SK-N-SH (cell line): ENCODE measurements around the gene ATP11C. TPM values are rescaled to one million over a fixed set of nuclear protein-coding genes. Genes with fewer than 3 reads are reported as not detected.

Source experiments
- CTCF ChIA-PET: fragments of 300-600, 350-600 bp; formaldehyde crosslinking; extraction: SDS; loops from one replicate; lab custom pipeline; 2021; lab: Yijun Ruan, JAX
- POLR2A ChIA-PET: fragments of 350-600 bp; sonication (Branson Sonifier 250); formaldehyde crosslinking; extraction: SDS; loops from one replicate; lab custom pipeline; 2020; ENCODE audit warnings: antibody characterized with exemption, inconsistent platforms; lab: Yijun Ruan, JAX
- DNase-seq: peaks from one replicate; pipeline ENCODE4 v3.0.0; 2012
- H2AFZ ChIP-seq: fragments of 200-600 bp; sonication (generic); 2 replicates; pipeline ENCODE4 v1.8.1; 2016; ENCODE audit warnings: antibody characterized with exemption, mild to moderate bottlenecking, low read depth
- H3F3A ChIP-seq: fragments of 200-600 bp; sonication (generic); replicated peaks from 2 replicates; pipeline ENCODE3; 2016; ENCODE audit warnings: antibody characterized with exemption, mild to moderate bottlenecking; ENCODE audit not compliant: insufficient read depth
- H3K27ac ChIP-seq, 2 experiments: fragments of 200-500 bp in 1 of 2; fragments of 200-600 bp in 1 of 2; sonication (Bioruptor generic) in 1 of 2; sonication (generic), shearing (Covaris generic) in 1 of 2; 2 replicates each; pipeline versions ENCODE4 v1.5.1 to v1.6.1; 2014 to 2016; ENCODE audit warnings: low read depth in 2 of 2, inconsistent platforms in 1 of 2, low read length in 1 of 2, mild to moderate bottlenecking in 1 of 2, mixed read lengths in 1 of 2
- H3K27me3 ChIP-seq: fragments of 200-600 bp; sonication (generic), shearing (Covaris generic); 2 replicates; pipeline ENCODE4 v1.6.1; 2016; ENCODE audit warnings: mixed run types; ENCODE audit not compliant: insufficient read depth
- H3K36me3 ChIP-seq, 2 experiments: fragments of 200-500 bp in 1 of 2; fragments of 200-600 bp in 1 of 2; sonication (Bioruptor generic) in 1 of 2; sonication (generic) in 1 of 2; replicated peaks in 1 of 2; 2 replicates each; pipeline versions ENCODE3 to v1.5.1; 2014 to 2016; ENCODE audit warnings: low read length in 1 of 2, mild to moderate bottlenecking in 1 of 2; ENCODE audit not compliant: insufficient read depth in 2 of 2, control insufficient read depth in 1 of 2
- H3K4me1 ChIP-seq, 2 experiments: fragments of 200-500 bp in 1 of 2; fragments of 200-600 bp in 1 of 2; sonication (Bioruptor generic) in 1 of 2; sonication (generic), shearing (Covaris generic) in 1 of 2; 2 replicates each; pipeline versions ENCODE4 v1.5.1 to v1.6.1; 2014 to 2016; ENCODE audit warnings: low read depth in 1 of 2, low read length in 1 of 2, mixed run types in 1 of 2; ENCODE audit not compliant: insufficient read depth in 2 of 2, control insufficient read depth in 1 of 2
- H3K4me2 ChIP-seq: fragments of 200-600 bp; sonication (generic), shearing (Covaris generic); 2 replicates; pipeline ENCODE4 v1.6.1; 2017; ENCODE audit warnings: mixed run types
- H3K4me3 ChIP-seq, 2 experiments: fragments of 200-500 bp in 1 of 2; fragments of 200-600 bp in 1 of 2; sonication (Bioruptor generic) in 1 of 2; sonication (generic), shearing (Covaris generic) in 1 of 2; 2 replicates each; pipeline versions ENCODE4 v1.5.1 to v1.8.1; 2014 to 2016; ENCODE audit warnings: low read depth in 2 of 2, inconsistent platforms in 1 of 2, low read length in 1 of 2, mild to moderate bottlenecking in 1 of 2, mixed read lengths in 1 of 2, moderate library complexity in 1 of 2
- H3K79me2 ChIP-seq: fragments of 200-600 bp; sonication (generic); 2 replicates; pipeline ENCODE4 v1.8.1; 2017; ENCODE audit warnings: mild to moderate bottlenecking; ENCODE audit not compliant: insufficient read depth
- H3K9ac ChIP-seq: fragments of 200-600 bp; sonication (generic); 2 replicates; pipeline ENCODE4 v1.6.1; 2017; ENCODE audit warnings: mixed run types
- H3K9me2 ChIP-seq: fragments of 200-600 bp; sonication (generic); 2 replicates; pipeline ENCODE4 v1.6.1; 2017; ENCODE audit warnings: mixed run types
- H3K9me3 ChIP-seq: fragments of 200-600 bp; sonication (generic); 2 replicates; pipeline ENCODE4 v1.6.1; 2017; ENCODE audit warnings: mixed run types, mild to moderate bottlenecking, moderate library complexity
- H4K20me1 ChIP-seq: fragments of 200-600 bp; sonication (generic); 2 replicates; pipeline ENCODE4 v1.6.1; 2017; ENCODE audit warnings: mild to moderate bottlenecking, mixed run types; ENCODE audit not compliant: insufficient read depth
- EP300 ChIP-seq, 2 experiments: IDR thresholded peaks; 2 replicates each; pipeline versions ENCODE4 v1.4.0 to v1.6.1; 2012; ENCODE audit warnings: borderline replicate concordance in 1 of 2, low read depth in 1 of 2, low read length in 1 of 2
- FOXM1 ChIP-seq: IDR thresholded peaks from 2 replicates; pipeline ENCODE4 v1.4.0; 2012; ENCODE audit warnings: low read depth, mild to moderate bottlenecking
- POLR2AphosphoS5 ChIP-seq: IDR thresholded peaks from 2 replicates; pipeline ENCODE4 v1.6.1; 2012; ENCODE audit warnings: low read depth, low read length
- RAD21 ChIP-seq: IDR thresholded peaks from 2 replicates; pipeline ENCODE4 v1.6.1; 2012; ENCODE audit warnings: mild to moderate bottlenecking, low read length
- RXRA ChIP-seq: IDR thresholded peaks from 2 replicates; pipeline ENCODE4 v1.4.0; 2012; ENCODE audit warnings: low read depth, mild to moderate bottlenecking, borderline replicate concordance
- SMC3 ChIP-seq: IDR thresholded peaks from 2 replicates; pipeline ENCODE4 v1.6.1; 2012; ENCODE audit warnings: low read depth, low read length, improper control_type of control experiment
- TAF1 ChIP-seq: IDR thresholded peaks from 2 replicates; pipeline ENCODE4 v1.6.1; 2012; ENCODE audit warnings: low read depth, mild to moderate bottlenecking, low read length, moderate library complexity, borderline replicate concordance
- TCF12 ChIP-seq: IDR thresholded peaks from 2 replicates; pipeline ENCODE4 v1.4.0; 2012
- TEAD4 ChIP-seq: IDR thresholded peaks from 2 replicates; pipeline ENCODE4 v1.4.0; 2012; ENCODE audit warnings: mild to moderate bottlenecking, borderline replicate concordance; ENCODE audit not compliant: insufficient read depth
- WGBS: methylation state at CpG from one replicate; pipeline ENCODE4 v1.1.6; 2017; ENCODE audit warnings: low lambda C conversion rate; 5-methylcytosine and 5-hydroxymethylcytosine counted together
- polyA plus RNA-seq, 3 experiments: library from polyadenylated mRNA; depleted of rRNA; stranded (reverse); fragments of >200 nt; gene quantifications; 2 replicates each; pipeline ENCODE4 v1.2.3, GENCODE V29; 2012
- TF ChIP-seq, protein P1 (sequence below): IDR thresholded peaks from 2 replicates; pipeline ENCODE4 v1.6.1; 2012; ENCODE audit warnings: mild to moderate bottlenecking, low read depth, low read length, moderate library complexity
- TF ChIP-seq, protein P2 (sequence below): IDR thresholded peaks from 2 replicates; pipeline ENCODE4 v1.4.0; 2012; ENCODE audit warnings: low read depth, borderline replicate concordance
- TF ChIP-seq, protein P3 (sequence below): fragments of 200-600 bp; sonication (generic); IDR thresholded peaks from 2 replicates; pipeline ENCODE4 v1.6.1; 2017; ENCODE audit warnings: antibody characterized with exemption, mild to moderate bottlenecking, moderate library complexity

ATP11C gene
- polyA plus RNA-seq, 1 of the 3 experiments (the other 2 are of a cell fraction) = 18.5 TPM

DNA sequence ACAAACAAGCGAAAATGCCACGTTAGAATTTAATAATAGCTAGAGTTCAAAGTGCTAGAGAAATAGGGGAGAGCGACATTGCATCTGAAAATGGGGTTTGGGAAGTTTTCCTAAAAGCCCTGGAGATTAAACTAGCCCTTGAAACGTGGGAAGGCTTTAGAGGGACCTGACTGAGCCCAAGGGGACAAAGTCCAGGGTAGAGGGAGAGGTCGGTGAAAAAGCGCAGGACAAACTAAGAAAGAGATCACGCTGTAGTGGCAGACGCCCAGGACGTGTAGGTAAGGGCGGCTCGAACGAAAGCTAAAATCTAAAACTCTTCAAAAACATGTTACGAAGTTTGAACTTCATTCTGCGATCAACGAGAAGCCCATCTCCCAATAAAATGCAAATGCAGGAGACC is 1.1 kb upstream of the ATP11C start:
- H3K27me3 ChIP-seq = no peaks in the 10 kb centered on the region
- H3F3A ChIP-seq = peaks cover 2% of the 10 kb centered on the region
- peaks cover 30% of the 10 kb centered on the region for H3K79me2 ChIP-seq
- peak overlapping the region; percentile 83; the same call in 1 of the 2 replicates for H2AFZ ChIP-seq
- H3K4me1 ChIP-seq = peaks cover 0 to 3% of the 10 kb centered on the region in 2 experiments; a peak in 2 of 4 replicates
- WGBS = 41% methylated on average over 15 of the region's 15 CpGs
- TF ChIP-seq TCF12 = no peak
- no peak for DNase-seq
- H3K4me3 ChIP-seq = peak overlapping the region in 1 of 2 experiments; percentile 65; a peak in 2 of 4 replicates
- peak overlapping the region; percentile 76 for H3K4me2 ChIP-seq
- H4K20me1 ChIP-seq = peaks cover 16% of the 10 kb centered on the region
- H3K36me3 ChIP-seq = no peaks in the 10 kb centered on the region
- H3K27ac ChIP-seq = peak overlapping the region in 1 of 2 experiments; percentile 84; a peak in 2 of 4 replicates
- H3K9me2 ChIP-seq = no peaks in the 10 kb centered on the region
- peak overlapping the region; percentile 75; the same call in 1 of the 2 replicates for H3K9ac ChIP-seq
- H3K9me3 ChIP-seq = no peaks in the 10 kb centered on the region
- POLR2A ChIA-PET = no interaction called here
- CTCF ChIA-PET = interaction anchor here (0.8 kb wide), 1 partner anchor 142 kb away, joined by 4 read pairs; no protein-coding TSS in a partner anchor

DNA sequence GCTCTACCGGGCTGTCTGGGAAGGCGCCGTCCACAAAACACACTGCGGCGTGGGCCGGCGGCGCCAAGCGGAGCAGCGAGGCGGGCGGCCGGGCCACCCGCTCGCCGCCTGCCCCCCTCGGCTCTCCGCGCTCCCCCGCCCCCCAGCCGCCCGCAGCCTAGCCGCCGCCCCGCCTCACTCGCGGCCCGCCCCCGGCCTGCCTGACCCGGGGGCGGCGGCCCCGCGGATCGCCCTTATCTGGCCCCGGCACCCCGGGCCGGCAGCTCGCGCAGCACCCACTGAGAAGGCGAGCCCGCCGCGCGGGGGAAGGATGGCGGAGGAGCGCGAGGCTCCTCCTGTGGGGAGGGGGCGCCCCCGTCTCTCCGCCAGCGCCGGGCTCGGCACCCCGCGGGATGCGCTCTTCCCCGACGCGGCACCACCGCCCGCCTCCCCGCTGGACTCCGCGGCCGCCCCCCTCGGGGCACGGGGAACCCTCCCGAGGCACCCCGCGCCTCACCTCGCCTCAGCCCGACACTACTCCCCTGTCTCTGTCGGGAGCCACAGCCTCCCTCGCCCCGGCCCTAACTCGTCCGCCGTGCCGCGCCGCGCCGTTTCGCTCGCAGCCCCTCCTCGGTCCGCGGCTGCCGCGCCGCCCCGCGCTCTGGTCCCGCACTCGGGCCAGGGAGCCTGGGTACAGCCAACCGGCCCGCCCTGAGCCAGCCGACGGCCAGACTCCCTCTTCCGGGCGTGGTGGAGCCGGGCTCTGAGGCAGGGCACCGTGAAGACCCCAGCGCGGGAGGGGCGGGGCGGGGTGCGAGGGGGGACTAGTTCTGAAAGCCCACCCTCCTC is 566 bp downstream of the ATP11C start:
- ChIA-PET CTCF (no interaction called here), POLR2A (no interaction called here)
- TF ChIP-seq EP300 (IDR thresholded peaks at IDR 0.05; ENCODE audit: borderline replicate concordance in 1 of 2, low read depth in 1 of 2, low read length in 1 of 2) = no peak
- no peak for TF ChIP-seq RAD21
- TF ChIP-seq TAF1 = no peak
- TF ChIP-seq, protein P1, sequence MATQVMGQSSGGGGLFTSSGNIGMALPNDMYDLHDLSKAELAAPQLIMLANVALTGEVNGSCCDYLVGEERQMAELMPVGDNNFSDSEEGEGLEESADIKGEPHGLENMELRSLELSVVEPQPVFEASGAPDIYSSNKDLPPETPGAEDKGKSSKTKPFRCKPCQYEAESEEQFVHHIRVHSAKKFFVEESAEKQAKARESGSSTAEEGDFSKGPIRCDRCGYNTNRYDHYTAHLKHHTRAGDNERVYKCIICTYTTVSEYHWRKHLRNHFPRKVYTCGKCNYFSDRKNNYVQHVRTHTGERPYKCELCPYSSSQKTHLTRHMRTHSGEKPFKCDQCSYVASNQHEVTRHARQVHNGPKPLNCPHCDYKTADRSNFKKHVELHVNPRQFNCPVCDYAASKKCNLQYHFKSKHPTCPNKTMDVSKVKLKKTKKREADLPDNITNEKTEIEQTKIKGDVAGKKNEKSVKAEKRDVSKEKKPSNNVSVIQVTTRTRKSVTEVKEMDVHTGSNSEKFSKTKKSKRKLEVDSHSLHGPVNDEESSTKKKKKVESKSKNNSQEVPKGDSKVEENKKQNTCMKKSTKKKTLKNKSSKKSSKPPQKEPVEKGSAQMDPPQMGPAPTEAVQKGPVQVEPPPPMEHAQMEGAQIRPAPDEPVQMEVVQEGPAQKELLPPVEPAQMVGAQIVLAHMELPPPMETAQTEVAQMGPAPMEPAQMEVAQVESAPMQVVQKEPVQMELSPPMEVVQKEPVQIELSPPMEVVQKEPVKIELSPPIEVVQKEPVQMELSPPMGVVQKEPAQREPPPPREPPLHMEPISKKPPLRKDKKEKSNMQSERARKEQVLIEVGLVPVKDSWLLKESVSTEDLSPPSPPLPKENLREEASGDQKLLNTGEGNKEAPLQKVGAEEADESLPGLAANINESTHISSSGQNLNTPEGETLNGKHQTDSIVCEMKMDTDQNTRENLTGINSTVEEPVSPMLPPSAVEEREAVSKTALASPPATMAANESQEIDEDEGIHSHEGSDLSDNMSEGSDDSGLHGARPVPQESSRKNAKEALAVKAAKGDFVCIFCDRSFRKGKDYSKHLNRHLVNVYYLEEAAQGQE = no peak
- no peak for TF ChIP-seq RXRA
- TF ChIP-seq TEAD4 = no peak
- TF ChIP-seq SMC3 = no peak
- TF ChIP-seq, protein P2, sequence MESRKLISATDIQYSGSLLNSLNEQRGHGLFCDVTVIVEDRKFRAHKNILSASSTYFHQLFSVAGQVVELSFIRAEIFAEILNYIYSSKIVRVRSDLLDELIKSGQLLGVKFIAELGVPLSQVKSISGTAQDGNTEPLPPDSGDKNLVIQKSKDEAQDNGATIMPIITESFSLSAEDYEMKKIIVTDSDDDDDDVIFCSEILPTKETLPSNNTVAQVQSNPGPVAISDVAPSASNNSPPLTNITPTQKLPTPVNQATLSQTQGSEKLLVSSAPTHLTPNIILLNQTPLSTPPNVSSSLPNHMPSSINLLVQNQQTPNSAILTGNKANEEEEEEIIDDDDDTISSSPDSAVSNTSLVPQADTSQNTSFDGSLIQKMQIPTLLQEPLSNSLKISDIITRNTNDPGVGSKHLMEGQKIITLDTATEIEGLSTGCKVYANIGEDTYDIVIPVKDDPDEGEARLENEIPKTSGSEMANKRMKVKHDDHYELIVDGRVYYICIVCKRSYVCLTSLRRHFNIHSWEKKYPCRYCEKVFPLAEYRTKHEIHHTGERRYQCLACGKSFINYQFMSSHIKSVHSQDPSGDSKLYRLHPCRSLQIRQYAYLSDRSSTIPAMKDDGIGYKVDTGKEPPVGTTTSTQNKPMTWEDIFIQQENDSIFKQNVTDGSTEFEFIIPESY = no peak
- TF ChIP-seq FOXM1 = no peak
- no peak for TF ChIP-seq POLR2AphosphoS5
- TF ChIP-seq, protein P3, sequence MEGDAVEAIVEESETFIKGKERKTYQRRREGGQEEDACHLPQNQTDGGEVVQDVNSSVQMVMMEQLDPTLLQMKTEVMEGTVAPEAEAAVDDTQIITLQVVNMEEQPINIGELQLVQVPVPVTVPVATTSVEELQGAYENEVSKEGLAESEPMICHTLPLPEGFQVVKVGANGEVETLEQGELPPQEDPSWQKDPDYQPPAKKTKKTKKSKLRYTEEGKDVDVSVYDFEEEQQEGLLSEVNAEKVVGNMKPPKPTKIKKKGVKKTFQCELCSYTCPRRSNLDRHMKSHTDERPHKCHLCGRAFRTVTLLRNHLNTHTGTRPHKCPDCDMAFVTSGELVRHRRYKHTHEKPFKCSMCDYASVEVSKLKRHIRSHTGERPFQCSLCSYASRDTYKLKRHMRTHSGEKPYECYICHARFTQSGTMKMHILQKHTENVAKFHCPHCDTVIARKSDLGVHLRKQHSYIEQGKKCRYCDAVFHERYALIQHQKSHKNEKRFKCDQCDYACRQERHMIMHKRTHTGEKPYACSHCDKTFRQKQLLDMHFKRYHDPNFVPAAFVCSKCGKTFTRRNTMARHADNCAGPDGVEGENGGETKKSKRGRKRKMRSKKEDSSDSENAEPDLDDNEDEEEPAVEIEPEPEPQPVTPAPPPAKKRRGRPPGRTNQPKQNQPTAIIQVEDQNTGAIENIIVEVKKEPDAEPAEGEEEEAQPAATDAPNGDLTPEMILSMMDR = no peak
- Histone ChIP-seq H3F3A (peaks cover 6% of the 10 kb centered on the region), H3K9me3 (no peaks in the 10 kb centered on the region), H3K4me1 (peaks cover 0 to 3% of the 10 kb centered on the region in 2 experiments; a peak in 2 of 4 replicates), H3K9me2 (no peaks in the 10 kb centered on the region), H3K9ac (peak overlapping the region; percentile 88), H2AFZ (0 out of 2 replicates have a peak overlapping the region, but pooled peaks have one; percentile 30), H3K79me2 (peaks cover 46% of the 10 kb centered on the region), H3K4me3 (peak overlapping the region; percentile 65 to 66), H3K4me2 (peak overlapping the region; percentile 66; the same call in 1 of the 2 replicates), H4K20me1 (peaks cover 24% of the 10 kb centered on the region), H3K27me3 (no peaks in the 10 kb centered on the region), H3K36me3 (no peaks in the 10 kb centered on the region), H3K27ac (peak overlapping the region; percentile 82 to 84)
- WGBS = 17% methylated on average over 27 of the region's 109 CpGs
- peak; percentile 79 for DNase-seq
